Endothelial cell (in vitro differentiated cells): Measurements from ENCODE around the gene DCPS. TPM values are rescaled to one million over a fixed set of nuclear protein-coding genes. Genes with fewer than 3 reads are reported as not detected.

Experiments
- DNase-seq: peaks from one replicate; pipeline ENCODE4 v3.0.0; 2021; ENCODE audit warnings: low spot score
- H3K27ac Mint-ChIP-seq: one replicate; pipeline ENCODE4 v1.8.0; 2021; ENCODE audit warnings: mixed read lengths, inconsistent platforms; ENCODE audit not compliant: unreplicated experiment
- H3K27me3 Mint-ChIP-seq: one replicate; pipeline ENCODE4 v1.8.0; 2021; ENCODE audit warnings: mild to moderate bottlenecking, moderate library complexity, mixed read lengths, inconsistent platforms; ENCODE audit not compliant: unreplicated experiment
- H3K36me3 Mint-ChIP-seq: one replicate; pipeline ENCODE4 v1.8.0; 2021; ENCODE audit warnings: mild to moderate bottlenecking, low read depth, mixed read lengths, inconsistent platforms; ENCODE audit not compliant: unreplicated experiment
- H3K4me1 Mint-ChIP-seq: one replicate; pipeline ENCODE4 v1.8.0; 2021; ENCODE audit warnings: mild to moderate bottlenecking, mixed read lengths, inconsistent platforms; ENCODE audit not compliant: unreplicated experiment
- H3K4me3 Mint-ChIP-seq: one replicate; pipeline ENCODE4 v1.8.0; 2021; ENCODE audit warnings: mild to moderate bottlenecking, mixed read lengths, inconsistent platforms; ENCODE audit not compliant: unreplicated experiment
- H3K9me3 Mint-ChIP-seq: one replicate; pipeline ENCODE4 v1.8.0; 2021; ENCODE audit warnings: mixed read lengths, inconsistent platforms; ENCODE audit not compliant: unreplicated experiment
- CTCF ChIP-seq: fragments of 200-600 bp; sonication (generic); IDR thresholded peaks from one replicate; pipeline ENCODE4 v1.5.0; 2021; ENCODE audit warnings: antibody characterized with exemption; ENCODE audit not compliant: unreplicated experiment
- total RNA-seq: library from RNA; stranded (reverse); fragmentation: NEBNext Ultra II Directional; extraction: Animal tissue kit (Norgen Biotek cat#: 25700); gene quantifications from one replicate; pipeline ENCODE4 v1.2.1, GENCODE V29; 2021; ENCODE audit not compliant: unreplicated experiment

DCPS gene
- total RNA-seq, 1 donor from 2014 or later = 11.3 TPM

DNA sequence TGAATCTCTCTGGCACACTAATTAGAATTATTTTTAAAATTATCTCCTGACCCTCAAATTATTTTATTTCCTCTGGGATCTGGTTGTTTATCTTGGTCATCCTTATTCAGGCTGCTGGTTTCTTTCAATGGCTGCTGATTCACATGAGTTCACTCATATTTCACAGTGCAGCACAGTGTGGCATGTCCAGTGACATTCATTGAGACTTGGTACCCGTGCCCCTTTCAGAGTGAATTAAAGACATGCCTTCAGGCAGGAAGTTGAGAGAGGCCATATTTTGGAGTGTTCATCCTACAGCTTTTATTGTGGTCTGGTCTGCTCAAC lies 13.5 kb downstream of the DCPS start:
- no peaks in the 10 kb centered on the region for H3K9me3 Mint-ChIP-seq
- peak overlapping the region; percentile 14 for H3K27ac Mint-ChIP-seq
- H3K4me3 Mint-ChIP-seq = no peak overlapping the region
- H3K27me3 Mint-ChIP-seq = no peaks in the 10 kb centered on the region
- peaks cover 16% of the 10 kb centered on the region for H3K4me1 Mint-ChIP-seq
- peaks cover 7% of the 10 kb centered on the region for H3K36me3 Mint-ChIP-seq
- TF ChIP-seq CTCF = no peak
- no peak for DNase-seq

DNA sequence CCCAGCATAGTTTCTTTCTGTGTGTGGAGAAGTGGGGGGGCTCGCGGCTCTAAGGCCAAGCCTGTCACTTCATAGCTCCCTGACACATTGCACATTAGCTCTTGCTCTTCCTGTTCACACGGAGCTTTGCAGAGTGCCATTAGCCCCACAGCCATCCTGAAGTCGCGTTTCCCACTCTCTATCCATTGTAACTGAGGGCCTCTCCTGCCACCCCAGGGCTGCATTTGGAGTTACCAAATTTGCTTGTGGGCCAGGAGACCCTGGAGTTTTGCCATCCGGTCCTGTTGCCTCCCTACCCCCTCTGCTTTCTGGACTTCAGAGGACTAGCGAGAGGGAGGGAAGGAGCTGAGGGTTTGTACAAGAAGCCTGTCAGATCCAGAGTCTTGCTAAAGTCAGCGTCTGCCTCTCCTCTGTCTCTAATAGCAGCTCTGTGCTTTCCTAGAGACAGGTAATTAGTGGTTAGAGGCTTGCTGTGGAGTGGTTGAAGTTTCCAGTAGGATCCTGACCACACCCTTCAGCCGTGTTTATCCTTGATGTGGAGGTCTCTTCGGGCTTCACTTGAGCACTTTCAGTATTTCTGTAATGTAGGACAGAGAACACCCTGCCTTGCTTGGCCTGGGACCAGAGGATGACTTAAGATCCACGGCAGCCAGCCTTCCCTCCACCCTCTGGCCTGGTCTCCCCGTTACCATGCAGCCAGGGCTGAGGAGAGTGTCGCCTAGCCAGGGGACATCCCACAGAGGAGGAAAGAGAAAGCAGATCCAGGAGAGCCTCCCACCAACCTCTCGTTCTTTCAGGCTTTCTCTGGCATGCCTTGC lies 14.1 kb downstream of the DCPS start:
- Mint-ChIP-seq H3K36me3 (peaks cover 7% of the 10 kb centered on the region), H3K4me3 (no peak overlapping the region), H3K9me3 (no peaks in the 10 kb centered on the region), H3K27me3 (no peaks in the 10 kb centered on the region), H3K27ac (no peak overlapping the region), H3K4me1 (peaks cover 16% of the 10 kb centered on the region)
- TF ChIP-seq CTCF = no peak
- no peak for DNase-seq

DNA sequence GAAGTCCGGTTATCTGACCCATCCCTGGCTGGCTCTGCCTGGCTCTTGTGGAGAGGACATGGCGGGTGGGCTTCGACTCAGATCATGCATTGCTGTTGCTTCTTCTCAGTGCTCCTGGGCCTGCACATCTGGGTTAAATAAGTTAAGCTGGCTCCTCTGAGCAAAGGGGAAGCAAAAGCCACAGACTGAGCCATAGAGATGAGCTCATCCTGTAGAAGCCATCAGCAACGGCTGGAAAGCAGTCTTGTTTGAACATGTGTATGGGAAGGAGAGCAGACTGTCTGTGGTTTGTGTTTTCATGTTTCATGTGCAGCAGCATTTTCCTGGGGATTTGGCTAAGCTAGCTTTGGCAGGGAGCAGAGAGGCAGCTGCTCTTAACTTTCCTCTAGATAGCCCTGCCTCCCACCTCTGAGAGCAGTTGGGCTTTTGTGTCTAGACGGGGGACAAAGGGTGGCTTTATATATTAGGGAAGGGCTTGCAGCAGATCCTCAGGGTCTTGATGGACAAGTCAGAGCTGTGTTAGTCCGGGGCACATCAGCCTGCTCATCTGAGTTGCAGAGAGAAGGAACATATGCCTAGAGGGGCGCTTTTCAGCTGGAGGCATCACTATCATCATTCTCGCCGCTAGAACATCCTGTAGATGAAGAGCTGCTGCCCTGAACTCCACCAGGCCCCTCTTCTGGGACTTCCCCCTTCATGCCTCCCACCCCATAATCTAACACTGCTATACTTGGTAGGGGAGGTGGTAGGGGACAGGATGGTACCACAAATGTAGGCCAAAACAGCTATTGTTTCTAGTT lies 14.9 kb downstream of the DCPS start:
- no peak overlapping the region for H3K4me3 Mint-ChIP-seq
- H3K27me3 Mint-ChIP-seq = no peaks in the 10 kb centered on the region
- H3K9me3 Mint-ChIP-seq = no peaks in the 10 kb centered on the region
- TF ChIP-seq CTCF = no peak
- H3K36me3 Mint-ChIP-seq = peaks cover 7% of the 10 kb centered on the region
- H3K4me1 Mint-ChIP-seq = peaks cover 16% of the 10 kb centered on the region
- H3K27ac Mint-ChIP-seq = no peak overlapping the region
- no peak for DNase-seq

DNA sequence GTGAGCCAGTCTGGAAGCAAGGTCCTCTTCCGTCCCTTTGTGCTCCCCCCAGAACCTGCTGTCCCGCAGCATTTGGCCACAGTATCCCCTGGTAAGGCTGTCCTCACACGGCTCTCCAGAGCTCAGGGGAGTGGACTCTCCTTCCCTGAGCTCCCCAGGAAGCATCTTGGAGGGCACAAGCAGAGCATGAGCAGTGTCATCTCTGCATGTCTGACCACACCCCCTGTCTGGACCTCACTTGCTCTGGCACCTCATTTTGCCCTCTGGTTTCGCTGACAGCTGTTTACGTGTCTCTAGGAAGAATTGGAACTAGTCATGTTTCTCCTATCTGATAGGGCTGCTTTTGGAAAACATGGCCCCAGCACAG lies 15.5 kb downstream of the DCPS start:
- peaks cover 16% of the 10 kb centered on the region for H3K4me1 Mint-ChIP-seq
- H3K36me3 Mint-ChIP-seq = peaks cover 7% of the 10 kb centered on the region
- H3K27me3 Mint-ChIP-seq = no peaks in the 10 kb centered on the region
- no peaks in the 10 kb centered on the region for H3K9me3 Mint-ChIP-seq
- no peak overlapping the region for H3K27ac Mint-ChIP-seq
- no peak for DNase-seq
- no peak overlapping the region for H3K4me3 Mint-ChIP-seq
- no peak for TF ChIP-seq CTCF

GRCh38 chr11:126322996-126323395 lies 19.1 kb downstream of the DCPS start:
- Mint-ChIP-seq H3K27me3 (no peaks in the 10 kb centered on the region), H3K4me3 (no peak overlapping the region), H3K27ac (no peak overlapping the region), H3K36me3 (peaks cover 5% of the 10 kb centered on the region), H3K9me3 (no peaks in the 10 kb centered on the region), H3K4me1 (peaks cover 3% of the 10 kb centered on the region)
- DNase-seq = no peak
- TF ChIP-seq CTCF = no peak
